GM06990 (cell line): Measurements from ENCODE around the gene PPP3CA.

Experiments
- DNase-seq: peaks from one replicate; pipeline ENCODE4 v3.0.0-alpha.2; 2011; ENCODE audit not compliant: insufficient read length; ENCODE audit errors: extremely low read depth
- H3K27me3 ChIP-seq: replicated peaks from 2 replicates; pipeline ENCODE4 v1.6.0; 2011; ENCODE audit warnings: low read length; ENCODE audit not compliant: control insufficient read depth, insufficient read depth
- H3K36me3 ChIP-seq: 2 replicates; pipeline ENCODE4 v1.5.1; 2011; ENCODE audit warnings: low read length; ENCODE audit not compliant: control insufficient read depth, insufficient read depth
- H3K4me3 ChIP-seq: replicated peaks from 2 replicates; pipeline ENCODE4 v1.5.1; 2011; ENCODE audit warnings: low read depth, mild to moderate bottlenecking, control low read depth, low read length
- TF ChIP-seq, protein P1 (sequence below): IDR thresholded peaks from 2 replicates; pipeline ENCODE4 v1.5.1; 2011; ENCODE audit warnings: low read length, control low read depth, mild to moderate bottlenecking, inconsistent platforms; ENCODE audit not compliant: insufficient read depth, poor library complexity, severe bottlenecking

The PPP3CA gene

DNA sequence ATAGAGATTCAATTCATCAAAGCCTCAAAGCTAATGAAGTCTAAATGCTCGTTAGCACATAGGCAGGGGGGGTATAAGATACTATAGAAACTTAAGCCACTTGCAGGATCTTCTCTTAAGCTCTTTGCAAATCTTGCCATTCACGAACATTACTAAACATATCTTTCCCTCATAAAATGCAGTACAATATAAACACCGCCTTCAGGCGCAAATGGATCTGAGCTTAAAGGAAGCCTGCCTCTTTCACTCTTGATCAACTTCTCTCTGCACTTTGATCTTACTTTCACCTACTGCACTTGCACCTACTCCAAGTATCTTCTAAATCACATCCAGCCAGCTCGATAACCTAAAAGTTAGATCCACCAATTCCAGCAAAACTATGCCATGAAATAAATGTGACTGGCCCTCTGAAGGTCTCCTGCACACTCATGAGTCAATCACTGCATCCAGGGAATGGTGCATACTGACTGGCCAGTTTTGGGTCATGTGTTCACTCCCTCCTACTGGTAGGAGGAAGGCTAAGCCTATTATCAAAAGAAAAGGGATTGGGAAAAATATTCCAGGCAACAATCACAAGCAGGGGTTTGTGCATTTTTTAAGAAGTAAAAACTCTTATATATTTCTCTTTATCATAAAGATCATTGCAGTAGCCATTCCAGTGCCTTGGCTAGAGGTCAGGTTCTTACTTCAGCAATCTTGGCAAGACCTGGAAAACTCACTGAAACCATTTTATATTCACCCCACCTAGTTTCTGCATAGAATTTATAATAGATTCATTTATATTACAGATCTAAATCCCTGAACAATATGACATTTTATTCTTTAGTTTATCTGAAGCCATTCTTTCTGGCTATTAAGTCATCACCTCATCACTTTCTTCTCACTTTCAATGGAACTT is 222.0 kb downstream of the PPP3CA start:
- no peak overlapping the region for H3K4me3 ChIP-seq
- H3K36me3 ChIP-seq = no peaks in the 10 kb centered on the region
- DNase-seq = no peak
- H3K27me3 ChIP-seq = no peaks in the 10 kb centered on the region
- TF ChIP-seq, protein P1, sequence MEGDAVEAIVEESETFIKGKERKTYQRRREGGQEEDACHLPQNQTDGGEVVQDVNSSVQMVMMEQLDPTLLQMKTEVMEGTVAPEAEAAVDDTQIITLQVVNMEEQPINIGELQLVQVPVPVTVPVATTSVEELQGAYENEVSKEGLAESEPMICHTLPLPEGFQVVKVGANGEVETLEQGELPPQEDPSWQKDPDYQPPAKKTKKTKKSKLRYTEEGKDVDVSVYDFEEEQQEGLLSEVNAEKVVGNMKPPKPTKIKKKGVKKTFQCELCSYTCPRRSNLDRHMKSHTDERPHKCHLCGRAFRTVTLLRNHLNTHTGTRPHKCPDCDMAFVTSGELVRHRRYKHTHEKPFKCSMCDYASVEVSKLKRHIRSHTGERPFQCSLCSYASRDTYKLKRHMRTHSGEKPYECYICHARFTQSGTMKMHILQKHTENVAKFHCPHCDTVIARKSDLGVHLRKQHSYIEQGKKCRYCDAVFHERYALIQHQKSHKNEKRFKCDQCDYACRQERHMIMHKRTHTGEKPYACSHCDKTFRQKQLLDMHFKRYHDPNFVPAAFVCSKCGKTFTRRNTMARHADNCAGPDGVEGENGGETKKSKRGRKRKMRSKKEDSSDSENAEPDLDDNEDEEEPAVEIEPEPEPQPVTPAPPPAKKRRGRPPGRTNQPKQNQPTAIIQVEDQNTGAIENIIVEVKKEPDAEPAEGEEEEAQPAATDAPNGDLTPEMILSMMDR = no peak

- H3K27me3 ChIP-seq = no peaks in the 10 kb centered on the region
- no peak for DNase-seq
- TF ChIP-seq, protein P1 = no peak
- no peaks in the 10 kb centered on the region for H3K36me3 ChIP-seq
- H3K4me3 ChIP-seq = no peak overlapping the region
These were observed 224.1 kb downstream of the PPP3CA start for GRCh38 chr4:101123231-101123630.

DNA sequence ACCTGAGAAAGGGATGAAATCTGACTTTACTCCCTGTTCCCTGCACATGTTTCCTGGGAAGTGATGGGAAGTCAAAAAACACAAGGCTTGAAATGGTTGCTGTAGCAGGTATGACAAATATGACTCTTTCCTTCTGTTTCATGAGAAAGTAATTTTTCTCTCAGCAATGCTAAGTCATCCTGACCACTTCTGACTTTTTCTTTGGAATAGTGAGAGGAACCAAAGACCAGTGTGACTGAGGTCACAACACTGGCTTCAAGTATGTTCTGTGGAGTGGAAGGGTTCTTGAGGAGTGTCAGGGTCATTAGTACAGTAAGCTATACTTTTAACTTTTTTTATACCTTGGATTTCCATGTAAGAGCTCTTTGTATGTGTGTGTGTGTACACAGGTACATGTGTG is 225.3 kb downstream of the PPP3CA start:
- TF ChIP-seq, protein P1 = no peak
- no peak for DNase-seq
- no peaks in the 10 kb centered on the region for H3K27me3 ChIP-seq
- H3K4me3 ChIP-seq = no peak overlapping the region
- H3K36me3 ChIP-seq = no peaks in the 10 kb centered on the region

DNA sequence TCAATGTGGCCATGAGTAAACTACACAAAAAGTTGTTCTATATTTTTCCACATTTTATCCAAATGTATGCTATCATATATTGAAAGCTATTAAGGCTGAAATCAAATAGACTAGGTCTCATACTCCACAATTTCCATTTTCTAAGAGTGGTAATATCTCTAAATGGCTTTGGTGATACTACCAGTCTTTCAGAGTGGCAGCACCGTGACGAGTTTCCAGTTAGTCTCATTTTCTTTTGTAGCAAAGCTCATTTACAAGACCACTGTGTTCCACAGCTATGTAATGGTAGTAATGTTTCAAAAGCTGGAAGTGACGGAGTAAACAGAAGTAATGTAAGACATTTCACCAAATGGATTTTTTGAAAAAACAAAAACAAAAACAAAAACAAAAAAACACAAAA is 228.2 kb downstream of the PPP3CA start:
- TF ChIP-seq, protein P1 = no peak
- no peaks in the 10 kb centered on the region for H3K27me3 ChIP-seq
- H3K36me3 ChIP-seq = no peaks in the 10 kb centered on the region
- no peak for DNase-seq
- no peak overlapping the region for H3K4me3 ChIP-seq

DNA sequence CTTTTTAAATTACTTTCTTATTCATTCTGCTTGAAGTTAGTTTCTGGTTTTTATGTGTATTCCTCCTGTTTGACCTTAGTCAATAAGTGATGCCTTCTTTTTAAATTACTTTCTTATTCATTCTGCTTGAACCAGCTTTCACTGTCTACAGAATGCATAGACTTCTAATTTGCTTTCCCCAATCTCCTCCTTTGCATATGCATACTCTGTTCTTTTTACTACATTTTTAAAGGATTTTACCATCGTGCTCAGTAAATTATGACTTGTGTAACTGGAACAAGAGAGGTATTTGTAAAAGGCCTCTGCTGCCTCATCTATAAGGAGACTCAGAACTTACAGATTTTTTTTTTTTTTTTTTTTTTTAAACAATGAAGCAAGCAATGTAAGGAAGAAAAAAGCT is 228.7 kb downstream of the PPP3CA start:
- no peak for DNase-seq
- Histone ChIP-seq H3K4me3 (no peak overlapping the region), H3K36me3 (no peaks in the 10 kb centered on the region), H3K27me3 (no peaks in the 10 kb centered on the region)
- TF ChIP-seq, protein P1 = no peak
